C4-2B (cell line): Measurements from ENCODE around the gene ADGRF1.

Source experiments
- H3K27ac ChIP-seq: fragments of 450-650 bp; 2 replicates; pipeline ENCODE4 v1.5.1; 2017
- ZFX ChIP-seq: fragments of 450-650 bp; IDR thresholded peaks from 2 replicates; pipeline ENCODE4 v1.6.1; 2017
- TF ChIP-seq, protein P1 (sequence below): fragments of 450-650 bp; conservative IDR thresholded peaks from 2 replicates; pipeline ENCODE4 v1.5.1; 2017; ENCODE audit warnings: mild to moderate bottlenecking

ADGRF1 gene

DNA sequence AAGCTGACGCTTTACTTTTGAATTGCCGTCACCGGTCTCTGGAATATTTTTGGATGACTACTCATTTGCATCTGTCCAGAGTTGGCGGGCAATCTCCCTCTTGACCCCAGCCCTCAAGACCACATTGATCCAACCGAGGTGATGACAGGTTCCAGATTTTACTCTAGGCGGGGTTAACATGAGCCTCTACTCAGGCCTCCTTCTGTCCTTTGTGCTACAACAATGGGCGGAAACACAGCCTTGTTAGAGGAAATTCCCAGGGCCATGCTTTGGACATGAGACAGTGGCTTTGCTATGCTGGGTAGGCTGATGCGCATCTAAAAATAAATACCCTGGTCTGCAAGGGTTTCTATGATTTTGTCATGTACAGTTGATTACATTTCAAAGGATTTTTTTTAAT is 93.4 kb downstream of the ADGRF1 start:
- no peak for TF ChIP-seq ZFX
- TF ChIP-seq, protein P1, sequence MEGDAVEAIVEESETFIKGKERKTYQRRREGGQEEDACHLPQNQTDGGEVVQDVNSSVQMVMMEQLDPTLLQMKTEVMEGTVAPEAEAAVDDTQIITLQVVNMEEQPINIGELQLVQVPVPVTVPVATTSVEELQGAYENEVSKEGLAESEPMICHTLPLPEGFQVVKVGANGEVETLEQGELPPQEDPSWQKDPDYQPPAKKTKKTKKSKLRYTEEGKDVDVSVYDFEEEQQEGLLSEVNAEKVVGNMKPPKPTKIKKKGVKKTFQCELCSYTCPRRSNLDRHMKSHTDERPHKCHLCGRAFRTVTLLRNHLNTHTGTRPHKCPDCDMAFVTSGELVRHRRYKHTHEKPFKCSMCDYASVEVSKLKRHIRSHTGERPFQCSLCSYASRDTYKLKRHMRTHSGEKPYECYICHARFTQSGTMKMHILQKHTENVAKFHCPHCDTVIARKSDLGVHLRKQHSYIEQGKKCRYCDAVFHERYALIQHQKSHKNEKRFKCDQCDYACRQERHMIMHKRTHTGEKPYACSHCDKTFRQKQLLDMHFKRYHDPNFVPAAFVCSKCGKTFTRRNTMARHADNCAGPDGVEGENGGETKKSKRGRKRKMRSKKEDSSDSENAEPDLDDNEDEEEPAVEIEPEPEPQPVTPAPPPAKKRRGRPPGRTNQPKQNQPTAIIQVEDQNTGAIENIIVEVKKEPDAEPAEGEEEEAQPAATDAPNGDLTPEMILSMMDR: no peak
- no peak overlapping the region; the same call in 1 of the 2 replicates for H3K27ac ChIP-seq
